ENCODE data around the gene ADAMTS7. TPM values are rescaled to one million over a fixed set of nuclear protein-coding genes. Genes with fewer than 3 reads are reported as not detected.
A peak's percentile ranks its signal among the peaks of the same experiment; 100 is the strongest.
"Not testable (repeated sequence)": the region's sequence is repeated elsewhere in the genome, so short reads cannot be mapped to it uniquely, and the experiment has no call there.

The ADAMTS7 gene
- total RNA-seq, 3 donors from 2014 or later = 1.3 to 7.4 (median 6.2) TPM

DNA sequence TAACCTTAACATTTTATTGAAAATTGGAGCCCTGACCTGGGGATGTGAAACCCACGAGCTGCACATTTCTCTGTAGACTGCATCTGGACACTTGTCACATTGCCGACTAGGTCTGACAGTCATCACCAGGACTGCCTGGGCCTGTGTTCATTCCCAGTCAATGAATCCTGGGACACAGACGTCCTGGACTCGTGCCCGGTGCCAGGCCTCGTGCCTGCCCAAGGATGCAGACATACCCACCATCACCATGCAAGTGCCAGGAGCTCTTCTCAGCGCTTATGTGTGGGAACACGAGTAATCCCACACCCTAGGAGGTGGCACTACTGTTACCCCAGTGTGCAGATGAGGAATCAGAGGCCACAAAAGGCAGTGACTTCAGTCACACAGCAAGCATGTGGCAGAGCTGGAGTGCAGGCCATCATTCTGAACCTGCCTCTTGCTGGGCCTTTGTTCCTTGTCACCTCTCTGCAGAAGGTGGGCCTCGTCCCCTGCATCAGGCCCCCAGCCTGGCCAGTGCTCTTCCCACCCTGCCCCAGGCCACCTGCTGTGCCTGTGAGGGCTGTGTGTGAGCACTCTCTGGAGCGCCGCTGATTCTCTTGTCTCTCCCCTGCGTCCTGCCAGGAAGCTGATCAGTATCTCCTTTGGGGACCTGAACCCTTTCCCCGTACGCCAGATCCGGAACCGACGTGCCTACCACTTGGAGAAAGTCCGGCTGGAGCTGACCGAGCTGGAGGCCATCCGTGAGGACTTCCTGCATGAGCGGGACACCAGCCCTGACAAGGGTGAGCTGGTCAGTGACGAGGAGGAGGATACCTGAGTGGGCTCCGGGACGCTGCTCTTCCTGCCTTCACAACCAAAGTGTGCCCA is 58.5 kb downstream of the ADAMTS7 start:
- no peaks in the 10 kb centered on the region for H3K4me1 ChIP-seq
- no peak for TF ChIP-seq POLR2AphosphoS5 (IDR thresholded peaks at IDR 0.05)
- H3K27ac ChIP-seq = no peak overlapping the region
- H3K27me3 ChIP-seq = no peaks in the 10 kb centered on the region
- no peaks in the 10 kb centered on the region for H3K36me3 ChIP-seq
- intact Hi-C loops (cut with DNase I; ENCODE audit: low total_unique reads) = no loop called here
- H3K4me3 ChIP-seq = no peak overlapping the region
- no peaks in the 10 kb centered on the region for H3K9me3 ChIP-seq
- DNase-seq (ENCODE audit: low spot score in 2 of 2) = no peak

DNA sequence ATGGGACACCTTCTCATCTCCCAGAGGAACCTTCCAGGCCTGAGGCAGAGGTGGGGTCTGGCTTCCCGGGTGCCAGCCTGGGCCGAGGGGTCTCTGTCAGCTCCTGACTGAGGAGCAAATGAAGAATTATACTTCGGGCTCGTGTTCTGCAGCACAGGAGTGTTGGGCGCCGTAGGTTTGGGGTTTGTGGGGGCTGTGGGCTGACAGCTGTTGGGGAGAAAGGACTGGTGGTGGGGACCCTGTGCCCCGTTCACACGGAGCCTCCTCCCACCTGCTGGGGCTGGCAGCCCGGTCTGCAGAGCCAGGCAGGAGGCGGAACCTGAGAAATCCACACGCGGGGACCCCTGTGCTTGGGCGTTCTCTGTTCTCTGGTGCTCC is 59.7 kb downstream of the ADAMTS7 start:
- H3K27me3 ChIP-seq = no peaks in the 10 kb centered on the region
- intact Hi-C loops (cut with DNase I; ENCODE audit: low total_unique reads) = no loop called here
- no peaks in the 10 kb centered on the region for H3K36me3 ChIP-seq
- no peaks in the 10 kb centered on the region for H3K4me1 ChIP-seq
- no peaks in the 10 kb centered on the region for H3K9me3 ChIP-seq
- no peak overlapping the region for H3K4me3 ChIP-seq
- DNase-seq (ENCODE audit: low spot score in 2 of 2) = no peak
- H3K27ac ChIP-seq = no peak overlapping the region
- TF ChIP-seq, protein P1, sequence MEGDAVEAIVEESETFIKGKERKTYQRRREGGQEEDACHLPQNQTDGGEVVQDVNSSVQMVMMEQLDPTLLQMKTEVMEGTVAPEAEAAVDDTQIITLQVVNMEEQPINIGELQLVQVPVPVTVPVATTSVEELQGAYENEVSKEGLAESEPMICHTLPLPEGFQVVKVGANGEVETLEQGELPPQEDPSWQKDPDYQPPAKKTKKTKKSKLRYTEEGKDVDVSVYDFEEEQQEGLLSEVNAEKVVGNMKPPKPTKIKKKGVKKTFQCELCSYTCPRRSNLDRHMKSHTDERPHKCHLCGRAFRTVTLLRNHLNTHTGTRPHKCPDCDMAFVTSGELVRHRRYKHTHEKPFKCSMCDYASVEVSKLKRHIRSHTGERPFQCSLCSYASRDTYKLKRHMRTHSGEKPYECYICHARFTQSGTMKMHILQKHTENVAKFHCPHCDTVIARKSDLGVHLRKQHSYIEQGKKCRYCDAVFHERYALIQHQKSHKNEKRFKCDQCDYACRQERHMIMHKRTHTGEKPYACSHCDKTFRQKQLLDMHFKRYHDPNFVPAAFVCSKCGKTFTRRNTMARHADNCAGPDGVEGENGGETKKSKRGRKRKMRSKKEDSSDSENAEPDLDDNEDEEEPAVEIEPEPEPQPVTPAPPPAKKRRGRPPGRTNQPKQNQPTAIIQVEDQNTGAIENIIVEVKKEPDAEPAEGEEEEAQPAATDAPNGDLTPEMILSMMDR (IDR thresholded peaks at IDR 0.05) = no peak
- TF ChIP-seq POLR2AphosphoS5 (IDR thresholded peaks at IDR 0.05) (no peak), POLR2A (IDR thresholded peaks at IDR 0.05) (no peak)

DNA sequence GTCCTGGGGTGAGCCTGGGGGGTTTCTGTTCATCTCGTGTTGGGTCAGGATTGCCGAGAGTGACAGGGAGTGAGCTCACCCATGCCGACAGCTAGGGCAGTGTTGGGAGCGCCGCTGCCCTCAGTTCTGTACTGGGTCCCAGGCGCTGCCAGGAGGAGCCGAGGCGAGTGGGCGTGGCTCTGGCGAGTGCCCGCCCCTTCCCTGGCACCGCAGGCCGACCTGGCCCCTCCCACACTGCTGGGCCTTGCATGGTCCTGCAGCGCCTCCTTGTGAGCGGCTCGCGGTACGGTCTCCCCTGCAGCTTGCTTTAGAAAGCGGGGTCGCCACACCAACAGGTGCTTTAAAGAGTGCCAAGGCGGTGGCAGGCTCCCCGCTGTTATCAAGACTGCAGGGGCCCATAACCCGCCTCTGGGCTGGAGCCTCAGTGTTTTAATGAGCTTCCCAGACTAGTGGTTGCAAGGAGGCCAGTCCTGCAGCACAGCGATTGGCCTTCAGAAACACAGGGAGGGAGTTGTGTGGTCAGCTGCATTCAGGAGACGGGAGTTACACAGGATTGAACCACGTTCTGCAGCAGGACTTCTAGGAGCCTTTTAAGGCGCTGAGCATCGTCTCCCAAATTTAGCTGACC is 60.2 kb downstream of the ADAMTS7 start:
- H3K27me3 ChIP-seq; H3K4me1 ChIP-seq; H3K9me3 ChIP-seq; intact Hi-C loops (cut with DNase I; ENCODE audit: low total_unique reads); H3K36me3 ChIP-seq; H3K27ac ChIP-seq: not testable (repeated sequence)
- peak overlapping the region in 2 of 3 donors; percentile 4 to 35 for H3K4me3 ChIP-seq
- DNase-seq (ENCODE audit: low spot score in 2 of 2) = peak; percentile 77 to 79
- TF ChIP-seq, protein P1 (IDR thresholded peaks at IDR 0.05) = peak in 1 of 3 donors; percentile 39

DNA sequence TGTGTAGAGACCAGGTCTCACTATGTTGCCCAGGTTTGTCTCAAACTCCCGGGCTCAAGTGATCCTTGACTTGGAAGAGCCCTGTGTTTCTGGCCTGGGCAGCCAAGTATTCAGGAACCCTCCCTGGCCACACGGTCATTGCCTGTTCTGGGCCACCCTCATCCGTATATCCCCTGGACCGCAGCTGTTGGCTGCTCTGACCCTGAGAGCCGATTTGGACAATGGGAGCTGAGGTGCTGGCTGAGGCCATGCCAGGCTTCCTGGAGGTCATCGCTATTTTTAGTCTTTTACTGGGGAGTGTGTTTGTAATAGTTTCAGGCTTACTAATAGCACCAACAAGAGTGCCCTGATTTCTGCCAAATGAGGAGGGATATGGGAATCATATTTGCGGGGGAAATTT is 60.7 kb downstream of the ADAMTS7 start:
- no peaks in the 10 kb centered on the region for H3K36me3 ChIP-seq
- H3K27me3 ChIP-seq = no peaks in the 10 kb centered on the region
- no peaks in the 10 kb centered on the region for H3K4me1 ChIP-seq
- no peak overlapping the region for H3K27ac ChIP-seq
- intact Hi-C loops (cut with DNase I; ENCODE audit: low total_unique reads) = no loop called here
- TF ChIP-seq, protein P1 (IDR thresholded peaks at IDR 0.05) = no peak
- TF ChIP-seq POLR2A (IDR thresholded peaks at IDR 0.05) = no peak
- TF ChIP-seq POLR2AphosphoS5 (IDR thresholded peaks at IDR 0.05) = no peak
- no peak for DNase-seq (ENCODE audit: low spot score in 2 of 2)
- H3K4me3 ChIP-seq = peak overlapping the region in 2 of 3 donors; percentile 4 to 35
- no peaks in the 10 kb centered on the region for H3K9me3 ChIP-seq

DNA sequence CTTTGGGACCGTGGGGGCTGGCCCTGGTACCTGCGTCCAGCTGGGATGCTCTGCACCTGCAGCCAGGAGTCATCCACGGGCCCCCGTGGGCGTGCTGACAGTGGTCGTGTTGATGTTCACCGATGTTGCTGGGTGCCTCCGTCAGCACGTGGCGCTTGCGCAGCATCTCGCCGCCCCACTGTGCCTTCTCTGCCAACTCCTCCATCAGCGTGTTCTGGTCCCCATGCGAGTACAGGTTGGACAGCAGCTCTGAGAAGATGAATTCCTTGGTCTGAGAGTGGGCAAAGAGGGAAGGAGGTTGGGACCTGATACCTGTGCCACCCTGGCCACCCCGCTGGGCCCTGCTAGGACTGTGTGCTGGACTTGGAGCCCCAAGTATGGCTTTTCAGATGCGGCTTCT is 61.4 kb downstream of the ADAMTS7 start:
- intact Hi-C loops (cut with DNase I; ENCODE audit: low total_unique reads) = no loop called here
- Histone ChIP-seq H3K36me3 (no peaks in the 10 kb centered on the region), H3K27ac (no peak overlapping the region), H3K4me3 (no peak overlapping the region), H3K4me1 (no peaks in the 10 kb centered on the region), H3K27me3 (no peaks in the 10 kb centered on the region), H3K9me3 (no peaks in the 10 kb centered on the region)
- TF ChIP-seq POLR2A (IDR thresholded peaks at IDR 0.05) (no peak), POLR2AphosphoS5 (IDR thresholded peaks at IDR 0.05) (no peak)
- TF ChIP-seq, protein P1 (IDR thresholded peaks at IDR 0.05) = no peak
- DNase-seq (ENCODE audit: low spot score in 2 of 2) = no peak

DNA sequence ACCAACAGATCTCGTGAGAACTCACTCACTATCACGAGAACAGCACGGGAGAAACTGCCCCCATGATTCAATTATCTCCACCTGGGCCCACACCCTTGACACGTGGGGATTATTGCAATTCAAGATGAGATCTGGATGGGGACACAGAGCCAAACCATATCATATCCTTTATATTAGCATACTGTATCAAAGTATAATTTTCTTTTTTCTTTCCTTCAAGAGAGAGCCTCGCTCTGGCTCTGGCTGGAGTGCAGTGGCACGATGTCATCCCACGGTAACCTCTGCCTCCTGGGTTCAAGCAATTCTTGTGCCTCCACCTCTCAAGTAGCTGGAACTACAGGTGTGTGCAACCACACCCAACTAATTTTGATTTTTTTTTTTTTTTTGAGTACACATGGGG is 63.4 kb downstream of the ADAMTS7 start:
- H3K27ac ChIP-seq; H3K4me1 ChIP-seq; H3K27me3 ChIP-seq; intact Hi-C loops (cut with DNase I; ENCODE audit: low total_unique reads); H3K36me3 ChIP-seq; H3K9me3 ChIP-seq; DNase-seq (ENCODE audit: low spot score in 2 of 2); H3K4me3 ChIP-seq: not testable (repeated sequence)

DNA sequence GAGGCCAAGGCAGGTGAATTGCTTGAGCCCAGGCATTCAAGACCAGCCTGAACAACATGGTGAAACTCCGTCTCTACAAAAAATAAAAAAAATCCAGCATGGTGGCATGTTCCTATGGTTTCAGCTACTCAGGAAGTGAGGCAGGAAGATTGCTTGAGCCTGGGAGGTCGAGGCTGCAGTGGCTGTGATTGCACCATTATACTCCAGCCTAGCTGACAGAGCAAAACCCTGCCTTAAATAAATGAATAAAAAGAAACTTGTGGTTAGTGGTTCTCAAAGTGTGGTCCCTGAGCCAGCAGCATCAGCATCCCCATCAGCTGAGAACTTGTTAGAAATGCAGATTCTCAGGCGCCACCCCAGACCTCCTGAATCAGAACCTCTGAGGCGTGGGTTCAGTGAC is 69.6 kb downstream of the ADAMTS7 start:
- not testable (repeated sequence) for H3K4me3 ChIP-seq, H3K27me3 ChIP-seq

More for the DNA sequence above, 69.6 kb downstream of the ADAMTS7 start:
- H3K4me1 ChIP-seq; H3K9me3 ChIP-seq; H3K36me3 ChIP-seq; intact Hi-C loops (cut with DNase I; ENCODE audit: low total_unique reads); DNase-seq (ENCODE audit: low spot score in 2 of 2); H3K27ac ChIP-seq: not testable (repeated sequence)

Data from breast epithelium (tissue), 4 donors.